Measurements from ENCODE around the gene SERGEF. TPM values are rescaled to one million over a fixed set of nuclear protein-coding genes. Genes with fewer than 3 reads are reported as not detected.
A peak's percentile ranks its signal among the peaks of the same experiment; 100 is the strongest.

Gene SERGEF
- total and polyA plus RNA-seq, 4 donors: 43.1 to 137 (median 72.8) TPM

GRCh38 chr11:17930544-17931125, 82.2 kb downstream of the SERGEF start:
- Histone ChIP-seq H3K27me3 (ENCODE audit: control insufficient read depth in 1 of 2, insufficient read depth in 2 of 2, low read length in 1 of 2) (no peaks in the 10 kb centered on the region), H3K36me3 (ENCODE audit: control insufficient read depth in 1 of 2, insufficient read depth in 2 of 2, low read length in 1 of 2) (peaks cover 0 to 2% of the 10 kb centered on the region in 2 donors), H3K27ac (ENCODE audit: low read depth in 1 of 2, low read length in 2 of 2) (no peak overlapping the region), H3K4me1 (ENCODE audit: control insufficient read depth in 1 of 2, insufficient read depth in 2 of 2, low read length in 2 of 2) (no peaks in the 10 kb centered on the region), H3K4me3 (ENCODE audit: low read length in 2 of 2) (no peak overlapping the region), H3K9me3 (ENCODE audit: control insufficient read depth, low read length) (no peaks in the 10 kb centered on the region)
- WGBS, 2 donors: 94 to 97% methylated on average over 3 of the region's 3 CpGs
- intact Hi-C loops (cut with DNase I): no loop called here
- no peak for DNase-seq
- ATAC-seq (ENCODE audit: low FRiP score): no peak

DNA sequence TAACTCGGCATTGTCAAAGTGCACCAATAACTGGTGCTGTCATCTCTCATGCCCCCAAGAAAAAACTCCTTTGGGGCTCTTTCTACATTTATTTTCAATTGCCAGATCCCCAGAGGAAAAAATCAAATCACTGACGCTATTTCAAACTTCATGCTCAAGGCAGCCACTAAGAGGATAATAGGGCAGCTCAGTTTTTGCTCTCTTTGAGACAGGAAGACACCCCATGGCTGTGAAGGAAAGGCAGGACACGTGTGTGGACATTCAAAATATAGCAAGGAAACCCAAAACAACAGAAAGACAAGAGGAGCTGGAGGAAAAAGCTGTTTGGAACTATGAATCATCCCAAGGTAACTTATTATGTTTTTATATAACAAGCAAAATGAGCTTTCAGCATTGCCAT, 83.7 kb downstream of the SERGEF start:
- no peaks in the 10 kb centered on the region for H3K4me1 ChIP-seq (ENCODE audit: control insufficient read depth in 1 of 2, insufficient read depth in 2 of 2, low read length in 2 of 2)
- no peaks in the 10 kb centered on the region for H3K27me3 ChIP-seq (ENCODE audit: control insufficient read depth in 1 of 2, insufficient read depth in 2 of 2, low read length in 1 of 2)
- no peak for ATAC-seq (ENCODE audit: low FRiP score)
- no peak overlapping the region for H3K27ac ChIP-seq (ENCODE audit: low read depth in 1 of 2, low read length in 2 of 2)
- H3K36me3 ChIP-seq (ENCODE audit: control insufficient read depth in 1 of 2, insufficient read depth in 2 of 2, low read length in 1 of 2): no peaks in the 10 kb centered on the region
- H3K4me3 ChIP-seq (ENCODE audit: low read length in 2 of 2): no peak overlapping the region
- no peak for DNase-seq
- WGBS, 2 donors: 96 to 97% methylated on average over 3 of the region's 3 CpGs
- no peaks in the 10 kb centered on the region for H3K9me3 ChIP-seq (ENCODE audit: control insufficient read depth, low read length)
- intact Hi-C loops (cut with DNase I): no loop called here

- DNase-seq: no peak
- Histone ChIP-seq H3K27me3 (ENCODE audit: control insufficient read depth in 1 of 2, insufficient read depth in 2 of 2, low read length in 1 of 2) (no peaks in the 10 kb centered on the region), H3K4me1 (ENCODE audit: control insufficient read depth in 1 of 2, insufficient read depth in 2 of 2, low read length in 2 of 2) (no peaks in the 10 kb centered on the region), H3K36me3 (ENCODE audit: control insufficient read depth in 1 of 2, insufficient read depth in 2 of 2, low read length in 1 of 2) (no peaks in the 10 kb centered on the region), H3K9me3 (ENCODE audit: control insufficient read depth, low read length) (no peaks in the 10 kb centered on the region), H3K27ac (ENCODE audit: low read depth in 1 of 2, low read length in 2 of 2) (no peak overlapping the region), H3K4me3 (ENCODE audit: low read length in 2 of 2) (no peak overlapping the region)
- no peak for ATAC-seq (ENCODE audit: low FRiP score)
- WGBS, 2 donors: 79 to 87% methylated on average over 3 of the region's 3 CpGs
- intact Hi-C loops (cut with DNase I): no loop called here
These were observed 85.0 kb downstream of the SERGEF start for GRCh38 chr11:17927681-17928343.

GRCh38 chr11:17927041-17927440, 85.8 kb downstream of the SERGEF start:
- DNase-seq (no peak), ATAC-seq (ENCODE audit: low FRiP score) (no peak)
- no peak overlapping the region for H3K4me3 ChIP-seq (ENCODE audit: low read length in 2 of 2)
- no peaks in the 10 kb centered on the region for H3K4me1 ChIP-seq (ENCODE audit: control insufficient read depth in 1 of 2, insufficient read depth in 2 of 2, low read length in 2 of 2)
- H3K36me3 ChIP-seq (ENCODE audit: control insufficient read depth in 1 of 2, insufficient read depth in 2 of 2, low read length in 1 of 2): no peaks in the 10 kb centered on the region
- 90 to 93% methylated on average over 3 of the region's 3 CpGs for WGBS, 2 donors
- intact Hi-C loops (cut with DNase I): no loop called here
- no peaks in the 10 kb centered on the region for H3K27me3 ChIP-seq (ENCODE audit: control insufficient read depth in 1 of 2, insufficient read depth in 2 of 2, low read length in 1 of 2)
- no peaks in the 10 kb centered on the region for H3K9me3 ChIP-seq (ENCODE audit: control insufficient read depth, low read length)
- no peak overlapping the region for H3K27ac ChIP-seq (ENCODE audit: low read depth in 1 of 2, low read length in 2 of 2)

- DNase-seq (no peak), ATAC-seq (ENCODE audit: low FRiP score) (no peak)
- intact Hi-C loops (cut with DNase I): no loop called here
- Histone ChIP-seq H3K9me3 (ENCODE audit: control insufficient read depth, low read length) (no peaks in the 10 kb centered on the region), H3K4me3 (ENCODE audit: low read length in 2 of 2) (no peak overlapping the region), H3K27me3 (ENCODE audit: control insufficient read depth in 1 of 2, insufficient read depth in 2 of 2, low read length in 1 of 2) (no peaks in the 10 kb centered on the region), H3K36me3 (ENCODE audit: control insufficient read depth in 1 of 2, insufficient read depth in 2 of 2, low read length in 1 of 2) (no peaks in the 10 kb centered on the region), H3K27ac (ENCODE audit: low read depth in 1 of 2, low read length in 2 of 2) (no peak overlapping the region), H3K4me1 (ENCODE audit: control insufficient read depth in 1 of 2, insufficient read depth in 2 of 2, low read length in 2 of 2) (no peaks in the 10 kb centered on the region)
- WGBS, 2 donors: 94 to 95% methylated on average over 3 of the region's 3 CpGs
These were observed 88.1 kb downstream of the SERGEF start for GRCh38 chr11:17924713-17925112.

- intact Hi-C loops (cut with DNase I): no loop called here
- H3K27me3 ChIP-seq (ENCODE audit: control insufficient read depth in 1 of 2, insufficient read depth in 2 of 2, low read length in 1 of 2): no peaks in the 10 kb centered on the region
- H3K4me1 ChIP-seq (ENCODE audit: control insufficient read depth in 1 of 2, insufficient read depth in 2 of 2, low read length in 2 of 2): no peaks in the 10 kb centered on the region
- no peaks in the 10 kb centered on the region for H3K9me3 ChIP-seq (ENCODE audit: control insufficient read depth, low read length)
- no peak overlapping the region for H3K27ac ChIP-seq (ENCODE audit: low read depth in 1 of 2, low read length in 2 of 2)
- no peaks in the 10 kb centered on the region for H3K36me3 ChIP-seq (ENCODE audit: control insufficient read depth in 1 of 2, insufficient read depth in 2 of 2, low read length in 1 of 2)
- WGBS, 2 donors: 8 to 13% methylated on average over 3 of the region's 3 CpGs
- no peak overlapping the region for H3K4me3 ChIP-seq (ENCODE audit: low read length in 2 of 2)
- DNase-seq (no peak), ATAC-seq (ENCODE audit: low FRiP score) (peak; percentile 45)
These were observed 89.6 kb downstream of the SERGEF start for GRCh38 chr11:17923217-17923616.

DNA sequence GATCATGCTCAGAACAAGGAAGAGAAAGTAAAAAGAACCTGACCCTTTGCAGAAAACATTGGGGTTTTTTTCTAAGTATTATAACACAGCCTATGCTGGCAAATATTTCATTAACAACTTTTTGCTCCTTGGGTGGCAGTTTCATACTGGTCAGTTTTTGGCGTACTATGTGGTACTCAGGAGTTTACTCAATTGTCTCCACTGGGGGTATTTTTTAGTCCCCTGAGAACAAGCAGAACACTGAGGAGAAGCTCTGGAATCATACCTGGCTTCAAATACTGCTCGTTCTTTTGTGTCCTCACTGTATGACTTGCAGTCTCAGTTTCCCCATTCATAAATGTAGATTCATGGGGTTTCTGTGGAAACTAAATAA, 90.4 kb downstream of the SERGEF start:
- H3K4me1 ChIP-seq (ENCODE audit: control insufficient read depth in 1 of 2, insufficient read depth in 2 of 2, low read length in 2 of 2): no peaks in the 10 kb centered on the region
- H3K36me3 ChIP-seq (ENCODE audit: control insufficient read depth in 1 of 2, insufficient read depth in 2 of 2, low read length in 1 of 2): no peaks in the 10 kb centered on the region
- H3K9me3 ChIP-seq (ENCODE audit: control insufficient read depth, low read length): no peaks in the 10 kb centered on the region
- no peak overlapping the region for H3K4me3 ChIP-seq (ENCODE audit: low read length in 2 of 2)
- 25 to 91% methylated on average over 2 of the region's 2 CpGs for WGBS, 2 donors
- no peak for DNase-seq
- intact Hi-C loops (cut with DNase I): no loop called here
- no peak overlapping the region for H3K27ac ChIP-seq (ENCODE audit: low read depth in 1 of 2, low read length in 2 of 2)
- no peak for ATAC-seq (ENCODE audit: low FRiP score)
- no peaks in the 10 kb centered on the region for H3K27me3 ChIP-seq (ENCODE audit: control insufficient read depth in 1 of 2, insufficient read depth in 2 of 2, low read length in 1 of 2)

DNA sequence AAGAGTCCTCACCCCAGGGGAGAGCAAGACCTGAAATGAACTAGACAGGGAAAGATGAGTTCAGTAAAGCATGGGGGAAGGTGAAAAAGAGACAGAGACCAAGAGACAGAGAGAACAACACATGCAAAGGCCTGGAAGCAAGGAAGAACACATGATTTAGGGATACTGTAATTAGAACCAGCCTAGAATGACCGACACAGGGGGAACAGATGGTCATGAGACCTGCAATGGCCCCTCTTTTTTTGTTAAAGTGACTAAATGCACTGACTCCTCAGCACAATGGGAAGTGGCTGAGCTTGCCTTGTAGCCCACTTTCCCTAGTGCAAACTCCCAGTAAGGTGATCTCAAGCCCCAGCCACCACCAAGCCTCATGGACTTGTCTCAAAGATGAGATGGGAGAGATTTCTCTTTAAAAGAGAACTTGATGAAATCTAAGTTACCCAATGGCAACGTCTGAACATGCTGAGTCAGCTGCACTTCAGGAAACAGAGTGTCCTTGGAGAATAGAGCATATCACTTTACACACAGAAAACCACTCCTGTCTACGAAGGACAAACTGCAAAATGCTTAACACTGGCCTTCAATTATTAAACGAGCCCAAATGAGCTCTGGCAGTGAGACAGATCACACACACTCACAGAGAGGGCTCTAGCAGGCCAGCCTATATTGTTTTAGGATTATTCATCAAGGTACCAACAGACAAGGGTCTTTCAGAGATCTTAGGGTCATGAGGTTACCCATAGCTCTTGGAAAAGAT, 91.0 kb downstream of the SERGEF start:
- 70 to 73% methylated on average over 4 of the region's 4 CpGs for WGBS, 2 donors
- no peak overlapping the region for H3K27ac ChIP-seq (ENCODE audit: low read depth in 1 of 2, low read length in 2 of 2)
- intact Hi-C loops (cut with DNase I): no loop called here
- no peaks in the 10 kb centered on the region for H3K9me3 ChIP-seq (ENCODE audit: control insufficient read depth, low read length)
- no peaks in the 10 kb centered on the region for H3K4me1 ChIP-seq (ENCODE audit: control insufficient read depth in 1 of 2, insufficient read depth in 2 of 2, low read length in 2 of 2)
- DNase-seq: no peak
- ATAC-seq (ENCODE audit: low FRiP score): no peak
- H3K36me3 ChIP-seq (ENCODE audit: control insufficient read depth in 1 of 2, insufficient read depth in 2 of 2, low read length in 1 of 2): no peaks in the 10 kb centered on the region
- H3K27me3 ChIP-seq (ENCODE audit: control insufficient read depth in 1 of 2, insufficient read depth in 2 of 2, low read length in 1 of 2): no peaks in the 10 kb centered on the region
- H3K4me3 ChIP-seq (ENCODE audit: low read length in 2 of 2): no peak overlapping the region
